Measurements from ENCODE around the gene SCUBE1. TPM values are rescaled to one million over a fixed set of nuclear protein-coding genes. Genes with fewer than 3 reads are reported as not detected.

Gene SCUBE1
- total and polyA plus RNA-seq, 2 of the 4 experiments (the other 2 are of a cell fraction) = not detected

- CTCF ChIA-PET = no interaction called here
- dilution Hi-C loops (cut with HindIII; ENCODE audit: low sequenced_read_pairs, unreplicated experiment) = no loop called here
Measured at GRCh38 chr22:43200031-43200430, 143.1 kb downstream of the SCUBE1 start.

More at GRCh38 chr22:43200031-43200430, 143.1 kb downstream of the SCUBE1 start:
- no peak for ATAC-seq (ENCODE audit: low read depth)
- Histone ChIP-seq H2AK9ac (replicated peaks; ENCODE audit: low read depth, low read length, poor library complexity) (no peak overlapping the region), H3K9me3 (ENCODE audit: control insufficient read depth, insufficient read depth, low read length) (no peaks in the 10 kb centered on the region), H3K56ac (ENCODE audit: extremely low read depth, insufficient read depth, low read length) (no peak overlapping the region), H2BK15ac (ENCODE audit: low read depth, low read length) (no peak overlapping the region), H3K27me3 (ENCODE audit: control insufficient read depth, insufficient read depth, low read length) (peaks cover 24% of the 10 kb centered on the region; the same call in 1 of the 2 replicates), H3K4me2 (ENCODE audit: low read depth, low read length) (no peak overlapping the region), H4K8ac (ENCODE audit: low read depth in 2 of 2, low read length in 2 of 2) (no peak overlapping the region), H4K20me1 (ENCODE audit: insufficient read depth, low read length) (no peaks in the 10 kb centered on the region), H4K5ac (ENCODE audit: low read depth, low read length) (no peak overlapping the region), H2BK5ac (ENCODE audit: low read depth, low read length, poor library complexity, severe bottlenecking) (no peak overlapping the region), H2BK120ac (ENCODE audit: low read depth, low read length) (no peak overlapping the region), H3K14ac (replicated peaks; ENCODE audit: low read depth, low read length) (no peak overlapping the region), H2BK20ac (ENCODE audit: low read depth, low read length) (no peak overlapping the region), H4K91ac (ENCODE audit: insufficient read depth, low read depth, low read length) (no peak overlapping the region), H3K4me3 (ENCODE audit: insufficient read depth, low read depth, low read length) (no peak overlapping the region), H3K9me1 (ENCODE audit: insufficient read depth, low read length) (no peaks in the 10 kb centered on the region), H3K4me1 (ENCODE audit: control insufficient read depth, insufficient read depth, low read length) (peaks cover 4% of the 10 kb centered on the region; the same call in 1 of the 2 replicates), H3K18ac (ENCODE audit: low read depth, low read length) (no peak overlapping the region), H3K4ac (ENCODE audit: low read depth, low read length) (no peak overlapping the region), H3K27ac (ENCODE audit: insufficient read depth, low read length) (no peak overlapping the region), H3K36me3 (ENCODE audit: control insufficient read depth, insufficient read depth, low read length) (no peaks in the 10 kb centered on the region), H2AFZ (replicated peaks; ENCODE audit: low read length, poor library complexity) (no peak overlapping the region), H3K9ac (ENCODE audit: low read depth, low read length) (no peak overlapping the region), H2AK5ac (ENCODE audit: low read depth, low read length) (no peak overlapping the region), H3K79me1 (ENCODE audit: low read depth in 1 of 2, low read length in 2 of 2) (no peaks in the 10 kb centered on the region), H3K23ac (ENCODE audit: low read depth, low read length) (no peak overlapping the region)
- POLR2A ChIA-PET (ENCODE audit: unreplicated experiment) = no interaction called here
- TF ChIP-seq CHD1 (IDR thresholded peaks at IDR 0.05; ENCODE audit: low read depth, low read length) = no peak
- TF ChIP-seq BHLHE40 (IDR thresholded peaks at IDR 0.05; ENCODE audit: low read depth, low read length) = no peak
- no peak for TF ChIP-seq CTCF (conservative IDR thresholded peaks at IDR 0.05; ENCODE audit: low read depth, low read length)
- TF ChIP-seq ELK1 (IDR thresholded peaks at IDR 0.05; ENCODE audit: borderline replicate concordance, low read depth, low read length) = no peak
- no peak for TF ChIP-seq NFE2L2 (IDR thresholded peaks at IDR 0.05; ENCODE audit: low read depth, low read length)
- TF ChIP-seq MAFK (IDR thresholded peaks at IDR 0.05; ENCODE audit: low read depth, low read length) = no peak
- TF ChIP-seq RAD21 (IDR thresholded peaks at IDR 0.05; ENCODE audit: low read length) = no peak
- TF ChIP-seq CEBPB (IDR thresholded peaks at IDR 0.05; ENCODE audit: low read depth, low read length) = no peak
- no peak for TF ChIP-seq FOS (IDR thresholded peaks at IDR 0.05; ENCODE audit: low read depth, low read length)
- TF ChIP-seq MXI1 (IDR thresholded peaks at IDR 0.05; ENCODE audit: borderline replicate concordance, low read depth, low read length) = no peak
- no peak for TF ChIP-seq USF2 (IDR thresholded peaks at IDR 0.05; ENCODE audit: low read depth, low read length)
- TF ChIP-seq RFX5 (IDR thresholded peaks at IDR 0.05; ENCODE audit: low read depth, low read length) = no peak
- TF ChIP-seq MAZ (IDR thresholded peaks at IDR 0.05; ENCODE audit: borderline replicate concordance, low read depth, low read length) = no peak
- TF ChIP-seq POLR2A (IDR thresholded peaks at IDR 0.05; ENCODE audit: low read depth, low read length) = no peak
- BruUV-seq (replicated peaks) = no TSS peak
- no peak for DNase-seq
- intact Hi-C loops (cut with micrococcal nuclease) = no loop called here
- in situ Hi-C loops (cut with MboI; ENCODE audit: low sequenced_read_pairs) = no loop called here
- 69% methylated on average over 14 of the region's 17 CpGs; no CpG with 5 or more reads in 1 of the 2 experiments for WGBS, 2 experiments (ENCODE audit: extremely low coverage in 2 of 2, insufficient read length in 1 of 2)

All from IMR-90 (cell line).